Stomach (tissue), 9 donors: ENCODE results near the gene SCAMP5. TPM values are rescaled to one million over a fixed set of nuclear protein-coding genes. Genes with fewer than 3 reads are reported as not detected.

ENCODE experiments used
- DNase-seq, 2 donors: peaks; one replicate each; pipeline versions ENCODE4 v3.0.0 to v3.0.0-alpha.2; 2013 to 2019
- H3K27ac ChIP-seq, 5 donors: fragments of 200-600 bp in 4 of 5; sonication (generic) in 4 of 5; one replicate each; pipeline ENCODE4 v1.5.1; 2013 to 2019; ENCODE audit warnings: mild to moderate bottlenecking in 1 of 5, moderate library complexity in 1 of 5
- H3K27me3 ChIP-seq, 3 donors: fragments of 200-600 bp; sonication (generic); one replicate each; pipeline ENCODE4 v1.5.1; 2017 to 2019; ENCODE audit warnings: mixed run types in 1 of 3
- H3K36me3 ChIP-seq, 4 donors: fragments of 200-600 bp; sonication (generic); 1 replicate in 3 of 4; 2 replicates in 1 of 4; pipeline ENCODE4 v1.5.1; 2016 to 2019
- H3K4me1 ChIP-seq, 4 donors: fragments of 200-600 bp; sonication (generic); one replicate each; pipeline ENCODE4 v1.5.1; 2016 to 2019
- H3K4me3 ChIP-seq, 4 donors: fragments of 200-600 bp; sonication (generic) in 3 of 4; one replicate each; pipeline ENCODE4 v1.5.1; 2016 to 2019; ENCODE audit warnings: mild to moderate bottlenecking in 1 of 4
- H3K9me3 ChIP-seq, 4 donors: fragments of 200-600 bp; sonication (generic); one replicate each; pipeline ENCODE4 v1.5.1; 2016 to 2019
- CTCF ChIP-seq, 7 experiments: fragments of 450-650 bp in 4 of 7; fragments of 200-600 bp in 3 of 7; sonication (generic) in 3 of 7; IDR thresholded peaks; one replicate each; pipeline ENCODE4 v1.5.1; 2016 to 2019; ENCODE audit warnings: antibody characterized with exemption in 7 of 7, control low read depth in 2 of 7, mild to moderate bottlenecking in 1 of 7
- EP300 ChIP-seq: sonication (generic); formaldehyde crosslinking; IDR thresholded peaks from one replicate; pipeline ENCODE4 v1.6.1; 2017; ENCODE audit warnings: antibody characterized with exemption
- POLR2A ChIP-seq, 4 donors: fragments of 450-650 bp; IDR thresholded peaks; one replicate each; pipeline ENCODE4 v1.6.1; 2016; ENCODE audit warnings: antibody characterized with exemption in 4 of 4, control low read depth in 2 of 4, mild to moderate bottlenecking in 1 of 4, moderate library complexity in 1 of 4
- POLR2AphosphoS5 ChIP-seq, 3 donors: sonication (generic); formaldehyde crosslinking; IDR thresholded peaks; one replicate each; pipeline ENCODE4 v1.6.1; 2016; ENCODE audit warnings: antibody characterized with exemption in 3 of 3
- WGBS, 5 donors: extraction: QIAGEN DNeasy Blood & Tissue Kit in 3 of 5; methylation state at CpG; one replicate each; pipeline versions ENCODE4 v1.1.5 to v1.1.7; 2013 to 2018; 5-methylcytosine and 5-hydroxymethylcytosine counted together
- intact Hi-C: fragments of 100-400 bp; cut with DNase I; formaldehyde crosslinking; loops from one replicate; pipeline ENCODE4 v1.15.1; 2023; ENCODE audit warnings: low total_unique reads
- polyA plus RNA-seq, 3 donors: library from polyadenylated mRNA; stranded (reverse); fragments of 200-250 nt; gene quantifications; one replicate each; pipeline ENCODE4 v1.2.3, GENCODE V29; 2013
- total RNA-seq, 5 donors: library from RNA; depleted of rRNA; stranded (reverse); fragments of >200 nt; gene quantifications; one replicate each; pipeline versions ENCODE4 v1.1.0 to v1.2.3, GENCODE V29; 2014 to 2016
- donor health status: healthy with polysubstance abuse.
- donor health status: Bipolar disorder and iron deficiency.
- donor health status: healthy.

SCAMP5 gene
- total and polyA plus RNA-seq, 8 donors: 1.8 to 70.1 (median 12.5) TPM

- intact Hi-C loops: no loop called here
- no peak overlapping the region for H3K27ac ChIP-seq
- H3K9me3 ChIP-seq: no peaks in the 10 kb centered on the region
- no peaks in the 10 kb centered on the region for H3K36me3 ChIP-seq
- 26 to 40% (median 34%) methylated on average over 4 of the region's 4 CpGs for WGBS, 5 donors
- TF ChIP-seq POLR2AphosphoS5 (IDR thresholded peaks at IDR 0.05) (no peak), POLR2A (IDR thresholded peaks at IDR 0.05) (no peak), EP300 (no peak), CTCF (IDR thresholded peaks at IDR 0.05) (no peak)
- no peak overlapping the region for H3K4me3 ChIP-seq
- H3K27me3 ChIP-seq: peaks cover 0 to 36% (median 0%) of the 10 kb centered on the region in 3 donors
- DNase-seq: peak in 1 of 2 donors; percentile 38
- H3K4me1 ChIP-seq: peaks cover 15 to 41% (median 30%) of the 10 kb centered on the region in 4 donors
Observed at GRCh38 chr15:74997141-74997540, 1.8 kb downstream of the SCAMP5 start.

DNA sequence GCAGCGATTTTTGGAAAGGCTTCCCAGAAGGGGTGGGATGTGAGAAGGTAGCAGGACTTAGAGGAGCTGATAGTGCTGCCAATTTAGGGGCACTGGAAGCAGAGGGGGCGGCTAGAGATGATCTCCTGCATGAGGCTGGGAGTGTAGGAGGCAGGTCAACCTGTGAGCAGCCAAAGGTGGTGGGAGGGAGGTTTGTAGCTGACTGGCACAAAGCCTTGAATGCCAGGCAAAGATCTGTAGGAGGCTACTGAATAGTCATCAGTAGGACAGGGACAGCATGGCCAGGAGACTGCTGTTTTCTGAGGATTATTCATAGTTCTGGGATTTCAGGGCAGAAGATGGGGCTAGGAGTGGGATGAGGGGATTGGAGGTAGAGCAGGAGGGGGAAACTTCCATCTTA lies 2.2 kb downstream of the SCAMP5 start:
- H3K4me3 ChIP-seq: no peak overlapping the region
- DNase-seq: no peak
- no peak for TF ChIP-seq EP300
- no peak for TF ChIP-seq POLR2A (IDR thresholded peaks at IDR 0.05)
- no peak for TF ChIP-seq POLR2AphosphoS5 (IDR thresholded peaks at IDR 0.05)
- TF ChIP-seq CTCF (IDR thresholded peaks at IDR 0.05): no peak
- intact Hi-C loops: no loop called here
- 55 to 71% (median 64%) methylated on average over 2 of the region's 2 CpGs for WGBS, 5 donors
- H3K36me3 ChIP-seq: no peaks in the 10 kb centered on the region
- H3K27ac ChIP-seq: no peak overlapping the region
- H3K9me3 ChIP-seq: no peaks in the 10 kb centered on the region
- peaks cover 0 to 36% (median 0%) of the 10 kb centered on the region in 3 donors for H3K27me3 ChIP-seq
- peaks cover 15 to 41% (median 30%) of the 10 kb centered on the region in 4 donors for H3K4me1 ChIP-seq

- Histone ChIP-seq H3K9me3 (no peaks in the 10 kb centered on the region), H3K36me3 (no peaks in the 10 kb centered on the region), H3K27ac (no peak overlapping the region), H3K4me3 (no peak overlapping the region), H3K27me3 (peaks cover 0 to 27% (median 0%) of the 10 kb centered on the region in 3 donors), H3K4me1 (peaks cover 9 to 28% (median 17%) of the 10 kb centered on the region in 4 donors)
- intact Hi-C loops: no loop called here
- DNase-seq: no peak
- TF ChIP-seq POLR2A (IDR thresholded peaks at IDR 0.05): no peak
- TF ChIP-seq EP300: no peak
- no peak for TF ChIP-seq CTCF (IDR thresholded peaks at IDR 0.05)
- no peak for TF ChIP-seq POLR2AphosphoS5 (IDR thresholded peaks at IDR 0.05)
- 73 to 87% (median 80%) methylated on average over 5 to 6 of the region's 6 CpGs for WGBS, 5 donors
Observed at GRCh38 chr15:75001310-75001709, 5.9 kb downstream of the SCAMP5 start.

DNA sequence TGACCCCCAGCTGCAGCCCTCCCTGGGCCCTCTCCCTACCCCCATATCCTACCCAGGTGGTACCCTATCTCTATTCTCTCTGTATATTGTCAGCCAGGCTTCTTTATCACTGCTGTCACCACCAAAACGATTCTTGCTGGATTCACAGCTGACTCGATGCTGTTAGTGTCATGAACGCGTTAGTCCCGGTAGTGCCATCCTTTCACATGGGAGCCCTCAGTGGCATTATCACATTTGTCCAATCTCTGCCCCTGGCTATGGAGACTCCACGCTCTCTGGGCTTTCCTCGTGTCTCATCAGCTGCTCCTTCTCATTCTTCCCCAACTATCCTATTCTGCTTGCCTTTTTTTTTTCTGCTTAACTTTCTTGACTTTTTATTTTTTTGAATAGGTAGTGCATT lies 7.0 kb downstream of the SCAMP5 start:
- Histone ChIP-seq H3K4me1 (peaks cover 9 to 17% (median 10%) of the 10 kb centered on the region in 4 donors), H3K27ac (no peak overlapping the region), H3K36me3 (peaks cover 0 to 4% (median 0%) of the 10 kb centered on the region in 4 donors), H3K4me3 (no peak overlapping the region), H3K27me3 (peaks cover 0 to 16% (median 0%) of the 10 kb centered on the region in 3 donors), H3K9me3 (no peaks in the 10 kb centered on the region)
- DNase-seq: no peak
- WGBS, 5 donors: 70 to 75% (median 72%) methylated on average over 7 of the region's 7 CpGs
- intact Hi-C loops: no loop called here
- TF ChIP-seq POLR2A (IDR thresholded peaks at IDR 0.05): no peak
- no peak for TF ChIP-seq CTCF (IDR thresholded peaks at IDR 0.05)
- TF ChIP-seq POLR2AphosphoS5 (IDR thresholded peaks at IDR 0.05): no peak
- TF ChIP-seq EP300: no peak
